Smooth muscle cell of the brain vasculature (primary cell): ENCODE measurements around the gene COG2.
"Not testable (repeated sequence)": the region's sequence is repeated elsewhere in the genome, so short reads cannot be mapped to it uniquely, and the experiment has no call there.

ENCODE experiments used
- DNase-seq: peaks from one replicate; pipeline ENCODE4 v3.0.0-alpha.2; 2012; ENCODE audit warnings: low read depth, low spot score

COG2 gene

GRCh38 chr1:230715510-230715909 lies 73.2 kb downstream of the COG2 start:
- no peak for DNase-seq

DNA sequence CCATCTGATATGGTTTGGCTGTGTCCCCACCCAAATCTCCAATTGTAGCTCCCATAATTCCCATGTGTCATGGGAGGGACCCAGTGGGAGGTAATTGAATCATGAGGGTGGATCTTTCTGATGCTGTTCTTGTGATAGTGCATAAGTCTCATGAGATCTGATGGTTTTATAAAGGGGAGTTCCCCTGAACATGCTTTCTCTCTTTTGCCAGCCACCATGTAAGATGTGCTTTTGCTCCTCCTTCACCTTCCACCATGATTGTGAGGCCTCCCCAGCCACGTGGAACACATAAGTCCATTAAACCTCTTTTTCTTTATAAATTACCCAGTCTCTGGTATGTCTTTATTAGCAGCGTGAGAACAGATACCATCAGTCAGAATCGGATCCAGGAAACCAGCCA lies 74.2 kb downstream of the COG2 start:
- DNase-seq: not testable (repeated sequence)

DNA sequence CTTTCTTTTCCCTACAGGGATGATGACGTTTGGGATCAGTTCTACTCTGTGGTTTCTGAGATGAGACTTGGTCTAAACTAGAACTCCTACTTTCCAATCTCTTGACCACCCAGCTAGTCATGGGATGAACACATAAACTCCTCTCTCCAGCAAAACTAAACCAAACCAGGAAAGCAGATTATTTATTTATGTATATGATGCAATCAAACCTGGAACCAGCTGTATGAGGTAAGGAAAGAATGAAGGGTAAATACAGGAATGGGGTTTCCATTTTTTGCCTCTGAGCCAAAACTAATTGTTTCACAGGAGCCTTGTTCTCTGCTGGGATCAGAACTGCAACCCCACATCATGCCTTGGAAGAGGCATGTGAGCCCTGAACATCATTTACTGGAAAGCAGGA lies 75.0 kb downstream of the COG2 start:
- DNase-seq: no peak

DNA sequence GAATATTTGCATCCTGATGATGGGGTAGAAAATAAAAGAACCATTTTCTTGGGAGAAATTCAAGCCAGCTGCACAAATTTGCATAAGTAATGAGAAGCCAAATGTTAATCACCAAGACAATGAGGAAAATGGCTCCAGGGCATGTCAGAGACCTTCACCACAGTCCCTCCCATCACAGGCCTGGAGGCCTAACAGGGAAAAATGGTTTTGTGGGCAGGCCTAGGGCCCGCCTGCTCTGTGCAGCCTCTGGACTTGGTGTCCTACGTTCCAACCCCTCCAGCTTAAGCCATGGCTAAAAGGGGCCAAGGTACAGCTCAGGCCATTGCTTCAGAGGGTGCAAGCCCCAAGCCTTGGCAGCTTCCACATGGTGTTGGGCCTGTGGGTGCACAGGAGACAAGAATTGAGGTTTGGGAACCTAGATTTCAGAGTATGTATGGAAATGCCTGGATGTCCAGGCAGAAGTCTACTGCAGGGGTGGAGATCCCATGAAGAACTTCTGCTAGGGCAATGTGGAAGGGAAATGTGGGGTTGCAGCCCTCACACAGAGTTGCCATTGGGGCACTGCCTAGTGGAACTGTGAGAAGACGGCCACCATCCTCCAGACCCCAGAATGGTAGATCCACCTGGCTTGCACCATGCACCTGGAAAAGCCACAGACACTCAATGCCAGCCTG lies 79.7 kb downstream of the COG2 start:
- not testable (repeated sequence) for DNase-seq

- DNase-seq: no peak
Observed at GRCh38 chr1:230725256-230726012, 83.2 kb downstream of the COG2 start.

GRCh38 chr1:230728710-230729392 lies 86.6 kb downstream of the COG2 start:
- no peak for DNase-seq

GRCh38 chr1:230730977-230731376 lies 88.7 kb downstream of the COG2 start:
- no peak for DNase-seq

DNA sequence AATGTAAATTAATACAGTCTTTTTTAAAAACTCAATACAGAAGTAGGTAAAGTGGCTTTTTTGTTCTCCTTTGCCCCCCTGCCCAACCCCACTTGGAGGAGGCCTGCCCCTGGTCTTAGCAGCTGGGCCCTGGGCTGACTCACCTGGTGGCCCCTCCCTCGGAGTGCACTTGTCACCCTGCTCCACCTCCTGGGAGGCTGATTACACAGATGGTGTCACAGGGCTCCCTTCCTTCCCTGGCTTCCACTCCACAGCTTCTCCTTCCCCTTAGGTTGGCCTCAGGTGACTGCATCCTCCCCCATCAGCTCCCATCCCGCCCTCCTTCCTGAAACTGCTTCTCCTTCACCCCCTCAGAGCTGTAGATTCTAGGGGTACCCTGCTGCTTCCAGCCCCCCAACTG lies 93.2 kb downstream of the COG2 start:
- DNase-seq: no peak

DNA sequence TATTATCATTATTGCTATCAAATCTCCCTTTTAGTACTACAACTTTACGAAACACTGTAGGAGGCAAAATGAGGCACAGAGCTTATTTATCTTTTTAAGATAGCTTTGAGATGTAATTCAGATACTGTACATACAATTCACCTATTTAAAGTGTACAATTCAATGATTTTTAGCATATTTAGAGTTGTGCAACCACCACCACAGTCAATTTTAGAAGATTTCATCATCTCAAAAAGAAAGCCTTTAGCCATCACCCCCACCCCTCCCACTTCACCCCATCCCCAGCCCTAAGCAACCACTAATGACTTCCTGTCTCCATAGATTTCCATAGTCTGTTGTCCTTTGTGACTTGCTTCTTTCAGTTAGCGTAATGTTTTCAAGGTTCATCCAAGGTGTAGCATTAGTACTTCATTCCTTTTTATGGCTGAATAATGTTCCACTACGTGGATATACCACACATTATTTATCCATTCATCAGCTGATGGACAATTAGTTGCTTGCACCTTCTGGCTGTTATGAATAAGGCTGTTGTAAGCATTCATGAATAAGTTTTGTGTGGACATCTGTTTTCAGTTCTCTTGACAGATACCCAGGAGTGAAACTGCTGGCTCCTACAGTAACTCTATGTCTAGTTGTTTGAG lies 95.5 kb downstream of the COG2 start:
- DNase-seq: no peak

- no peak for DNase-seq
Observed at GRCh38 chr1:230739564-230740290, 97.4 kb downstream of the COG2 start.
